Head of caudate nucleus (tissue), 42 donors: ENCODE measurements around the gene RAB11FIP3.
A peak's percentile ranks its signal among the peaks of the same experiment; 100 is the strongest.
"Not testable (repeated sequence)": the region's sequence is repeated elsewhere in the genome, so short reads cannot be mapped to it uniquely, and the experiment has no call there.

Source experiments
- DNase-seq, 42 donors: peaks; one replicate each; pipeline versions ENCODE4 v3.0.0 to v3.0.0-alpha.2; 2020 to 2021; ENCODE audit warnings: mixed read lengths in 7 of 42
- intact Hi-C: fragments of 100-400 bp; cut with DNase I; formaldehyde crosslinking; loops from one replicate; pipeline ENCODE4 v1.15.0; 2022

RAB11FIP3 gene

DNA sequence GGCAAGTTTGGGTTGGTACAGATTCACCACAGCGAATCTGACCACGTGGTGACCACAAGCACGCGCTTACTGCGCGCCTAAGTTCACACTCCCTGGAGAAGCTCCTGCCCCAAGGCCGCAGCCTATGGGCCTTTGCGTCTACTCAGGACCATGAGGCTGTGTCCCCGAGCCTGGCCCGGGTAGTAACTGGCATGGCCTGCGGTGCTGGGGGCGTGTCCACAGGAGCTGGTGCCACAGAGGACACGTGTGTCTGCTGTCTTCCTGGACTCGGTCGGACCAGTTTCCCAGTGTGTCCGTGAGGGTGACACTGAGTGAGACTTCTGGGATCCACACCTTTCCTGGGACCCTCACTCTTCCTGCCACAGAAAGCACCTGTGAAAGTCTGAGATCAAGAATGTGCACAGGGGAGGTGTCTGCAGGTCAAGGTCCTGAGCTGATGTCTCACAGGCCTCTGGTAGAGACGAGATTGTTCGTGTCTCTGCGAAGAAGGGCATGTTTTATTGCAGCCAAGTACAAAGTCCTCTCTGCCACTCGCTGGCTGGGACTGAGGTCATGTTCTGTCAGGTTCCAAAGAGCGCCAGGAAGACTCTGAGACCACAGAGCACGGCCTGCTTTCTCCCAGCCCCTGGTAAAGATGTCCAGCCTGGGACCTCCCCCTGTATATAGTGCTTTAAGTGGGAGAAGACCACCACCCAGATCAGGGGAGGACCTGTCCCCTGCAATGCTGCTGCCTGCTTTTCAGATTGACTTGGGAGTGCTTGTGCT lies 76.9 kb downstream of the RAB11FIP3 start:
- intact Hi-C loops, result no loop called here
- no peak for DNase-seq

DNA sequence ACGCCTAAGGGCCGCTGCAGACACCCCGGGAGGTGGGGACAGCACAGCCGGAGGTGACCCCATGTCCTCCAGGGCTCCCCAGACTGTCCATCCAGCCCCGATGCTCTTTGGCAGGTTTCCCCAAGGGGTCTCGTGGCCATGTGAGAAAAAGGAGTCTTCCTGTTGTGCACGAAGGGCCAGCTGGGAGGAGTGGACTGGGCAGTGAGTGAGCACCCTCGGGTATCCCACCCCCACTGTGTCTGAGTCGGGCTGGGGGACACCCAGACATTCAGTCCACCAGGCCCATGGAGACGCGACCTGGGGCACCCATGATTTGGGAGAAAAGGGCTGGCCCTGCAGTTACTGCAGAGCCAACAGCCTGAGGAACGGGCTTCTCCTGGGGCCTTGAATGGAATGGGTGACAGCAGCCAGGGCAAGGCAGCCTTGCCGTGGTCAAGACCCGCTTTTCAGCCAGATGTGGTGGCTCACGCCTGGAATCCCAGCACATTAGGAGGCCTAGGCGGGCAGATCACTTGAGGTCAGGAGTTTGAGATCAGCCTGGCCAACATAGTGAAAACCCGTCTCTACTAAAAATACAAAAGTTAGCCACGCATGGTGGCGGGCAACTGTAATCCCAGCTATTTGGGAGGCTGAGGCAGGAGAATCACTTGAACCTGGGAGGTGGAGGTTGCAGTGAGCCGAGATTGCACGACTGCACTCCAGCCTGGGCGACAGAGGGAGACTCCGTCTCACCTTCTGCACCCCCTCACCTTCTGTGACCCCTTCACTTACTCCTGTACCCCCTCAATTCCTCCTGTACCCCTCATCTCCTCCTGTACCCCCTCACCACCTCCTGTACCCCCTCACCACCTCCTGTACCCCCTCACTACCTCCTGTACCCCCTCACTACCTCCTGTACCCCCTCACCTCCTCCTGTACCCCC lies 78.0 kb downstream of the RAB11FIP3 start:
- DNase-seq, result no peak
- intact Hi-C loops, result no loop called here

GRCh38 chr16:505479-506245 lies 80.2 kb downstream of the RAB11FIP3 start:
- peak; percentile 36 to 93 (median 75) for DNase-seq
- intact Hi-C loops, result no loop called here

DNA sequence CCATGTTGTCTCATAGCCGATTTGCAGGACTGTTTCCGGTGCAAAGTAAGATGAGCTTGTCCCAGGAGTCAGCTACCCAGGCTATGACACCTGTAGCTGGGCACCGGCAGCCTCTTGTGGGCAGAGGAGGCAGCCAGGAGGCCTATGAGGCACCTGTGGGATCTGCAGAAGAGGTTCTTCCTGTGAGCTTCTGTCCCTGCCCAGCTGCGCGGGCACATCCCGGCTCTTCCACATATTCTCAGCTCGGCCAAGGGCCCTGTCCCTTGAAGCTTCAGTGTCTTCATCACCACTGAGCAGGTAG lies 80.7 kb downstream of the RAB11FIP3 start:
- intact Hi-C loops, result no loop called here
- DNase-seq, result no peak

GRCh38 chr16:507527-507926 lies 82.1 kb downstream of the RAB11FIP3 start:
- intact Hi-C loops, DNase-seq: not testable (repeated sequence)

GRCh38 chr16:507996-508395 lies 82.5 kb downstream of the RAB11FIP3 start:
- intact Hi-C loops, result no loop called here
- DNase-seq, result no peak

- peak in 2 of 42 donors; percentile 37 to 58 for DNase-seq
- intact Hi-C loops, result no loop called here
Measured at GRCh38 chr16:508884-509736, 83.7 kb downstream of the RAB11FIP3 start.

GRCh38 chr16:510066-510825 lies 84.8 kb downstream of the RAB11FIP3 start:
- intact Hi-C loops, result no loop called here
- DNase-seq, result no peak

- intact Hi-C loops, result no loop called here
- DNase-seq, result no peak
Measured at GRCh38 chr16:512802-513201, 87.4 kb downstream of the RAB11FIP3 start.

DNA sequence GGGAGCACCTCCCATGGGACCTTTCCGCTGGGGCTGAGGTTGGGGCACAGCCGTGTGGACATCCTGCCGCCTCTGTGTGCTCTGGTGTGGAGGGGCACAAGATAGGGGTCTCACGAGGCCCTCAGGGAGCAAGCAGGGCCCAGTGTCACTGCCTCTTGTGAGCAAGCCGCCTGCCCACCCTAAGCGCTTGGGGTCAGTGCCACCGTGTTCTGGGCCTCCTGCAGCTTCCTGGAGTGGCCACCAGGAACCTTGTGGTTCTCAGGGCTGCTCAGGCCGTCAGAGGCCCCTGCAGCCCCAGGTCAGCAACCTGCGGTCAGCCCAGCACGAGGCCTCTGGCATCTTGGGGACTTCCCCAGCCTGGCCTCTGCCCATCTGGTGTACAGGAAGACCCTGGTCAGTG lies 88.5 kb downstream of the RAB11FIP3 start:
- intact Hi-C loops, result no loop called here
- no peak for DNase-seq

GRCh38 chr16:515175-515938 lies 89.9 kb downstream of the RAB11FIP3 start:
- no peak for DNase-seq
- intact Hi-C loops, result no loop called here

GRCh38 chr16:515939-516226 lies 90.4 kb downstream of the RAB11FIP3 start:
- intact Hi-C loops, result no loop called here
- no peak for DNase-seq

DNA sequence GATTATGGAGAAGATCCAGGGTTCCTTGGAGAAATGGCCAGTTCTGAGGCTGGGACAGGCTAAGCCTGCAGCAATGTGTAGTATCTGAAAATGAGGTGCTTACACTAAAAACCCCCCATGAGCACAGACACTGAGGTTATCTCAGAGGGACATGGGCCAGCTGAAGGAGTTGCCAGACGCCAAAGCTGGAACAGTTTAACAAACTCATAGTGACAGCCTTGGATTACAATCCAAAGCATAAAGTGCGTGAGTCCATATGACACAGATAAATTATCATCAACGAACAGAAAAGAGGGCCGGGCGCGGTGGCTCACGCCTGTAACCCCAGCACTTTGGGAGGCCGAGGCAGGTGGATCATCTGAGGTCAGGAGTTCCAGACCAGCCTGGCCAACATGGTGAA lies 90.9 kb downstream of the RAB11FIP3 start:
- no peak for DNase-seq
- intact Hi-C loops, result no loop called here

- peak in 8 of 42 donors; percentile 29 to 58 (median 52) for DNase-seq
- intact Hi-C loops, result no loop called here
Measured at GRCh38 chr16:518858-519257, 93.4 kb downstream of the RAB11FIP3 start.

DNA sequence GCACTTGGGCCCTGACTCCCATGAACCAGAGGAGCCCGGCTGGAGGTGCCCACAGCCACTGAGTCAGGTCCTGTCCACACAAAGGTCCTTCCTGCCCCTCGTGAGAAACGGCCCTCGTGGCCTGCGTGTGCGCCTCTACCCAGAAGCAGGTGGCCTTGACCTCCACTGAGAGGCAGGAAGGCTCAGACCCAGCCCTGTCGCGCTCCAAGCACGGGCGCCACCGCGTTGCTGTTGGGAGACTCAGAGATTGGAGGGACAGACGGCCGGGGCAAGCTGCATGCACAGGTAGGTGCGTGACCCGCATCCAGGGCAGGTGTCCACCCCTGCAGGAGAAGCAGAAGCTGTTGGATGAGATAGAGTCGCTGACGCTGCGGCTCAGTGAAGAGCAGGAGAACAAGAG lies 94.0 kb downstream of the RAB11FIP3 start:
- DNase-seq, result no peak
- intact Hi-C loops, result no loop called here

- no peak for DNase-seq
- intact Hi-C loops, result loop anchor here (10.0 kb wide), 1 partner anchor 95 kb away; the partner anchor contains the start of gene RAB11FIP3
Measured at GRCh38 chr16:519841-520687, 94.6 kb downstream of the RAB11FIP3 start.

GRCh38 chr16:520847-521246 lies 95.4 kb downstream of the RAB11FIP3 start:
- intact Hi-C loops, result loop anchor here (10.0 kb wide), 1 partner anchor 96 kb away; the partner anchor contains the start of gene RAB11FIP3
- DNase-seq, result no peak
